ENCODE measurements around the gene PDE4D.

- TF ChIP-seq CTCF (IDR thresholded peaks at IDR 0.05) (no peak), EZH2 (IDR thresholded peaks at IDR 0.05) (no peak)
Measured at GRCh38 chr5:59838989-59839388, 54.5 kb downstream of the PDE4D start.

All from neural progenitor cell (in vitro differentiated cells).